ENCODE measurements around the gene PUS10. TPM values are rescaled to one million over a fixed set of nuclear protein-coding genes. Genes with fewer than 3 reads are reported as not detected.

Gene PUS10
- total RNA-seq, 1 donor from 2014 or later = 8.5 TPM

DNA sequence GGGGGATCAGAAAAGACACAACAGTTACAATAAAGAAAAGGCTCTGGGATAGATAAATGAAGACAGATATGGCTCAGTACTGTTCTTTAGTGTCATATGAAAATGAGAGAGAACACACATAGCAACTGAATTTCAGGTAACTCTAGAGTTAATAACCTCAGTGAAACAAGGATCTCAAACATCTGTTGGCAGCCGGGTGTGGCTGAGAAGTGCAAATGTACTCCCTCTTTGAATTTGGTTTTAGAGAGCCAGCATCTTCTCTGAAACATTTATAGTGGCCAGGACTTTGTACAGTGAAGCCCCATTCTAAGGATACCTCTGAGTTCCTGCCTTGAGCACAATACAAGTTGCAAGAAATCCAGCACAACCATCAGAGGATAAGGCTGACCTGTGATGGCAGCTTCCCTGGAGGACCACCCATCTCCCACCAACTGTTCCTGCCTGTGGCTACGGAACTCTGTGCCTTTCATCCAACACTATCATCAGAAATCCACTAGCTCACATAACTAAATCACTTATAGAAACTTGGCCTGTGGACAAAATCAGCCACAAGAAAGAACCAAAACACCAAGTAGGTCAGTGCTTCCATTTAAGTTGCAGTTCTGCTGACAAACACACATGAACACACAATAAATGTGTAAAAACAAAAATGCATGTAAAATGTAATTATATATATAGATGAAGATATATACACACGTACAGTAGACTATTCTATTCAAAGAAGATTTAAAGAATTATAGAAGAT is 37.8 kb downstream of the PUS10 start:
- H3K9me3 ChIP-seq = no peaks in the 10 kb centered on the region
- no peaks in the 10 kb centered on the region for H3K27me3 ChIP-seq (ENCODE audit: low read depth)
- H3K4me3 ChIP-seq = no peak overlapping the region
- intact Hi-C loops (cut with DNase I) = no loop called here
- TF ChIP-seq, protein P1, sequence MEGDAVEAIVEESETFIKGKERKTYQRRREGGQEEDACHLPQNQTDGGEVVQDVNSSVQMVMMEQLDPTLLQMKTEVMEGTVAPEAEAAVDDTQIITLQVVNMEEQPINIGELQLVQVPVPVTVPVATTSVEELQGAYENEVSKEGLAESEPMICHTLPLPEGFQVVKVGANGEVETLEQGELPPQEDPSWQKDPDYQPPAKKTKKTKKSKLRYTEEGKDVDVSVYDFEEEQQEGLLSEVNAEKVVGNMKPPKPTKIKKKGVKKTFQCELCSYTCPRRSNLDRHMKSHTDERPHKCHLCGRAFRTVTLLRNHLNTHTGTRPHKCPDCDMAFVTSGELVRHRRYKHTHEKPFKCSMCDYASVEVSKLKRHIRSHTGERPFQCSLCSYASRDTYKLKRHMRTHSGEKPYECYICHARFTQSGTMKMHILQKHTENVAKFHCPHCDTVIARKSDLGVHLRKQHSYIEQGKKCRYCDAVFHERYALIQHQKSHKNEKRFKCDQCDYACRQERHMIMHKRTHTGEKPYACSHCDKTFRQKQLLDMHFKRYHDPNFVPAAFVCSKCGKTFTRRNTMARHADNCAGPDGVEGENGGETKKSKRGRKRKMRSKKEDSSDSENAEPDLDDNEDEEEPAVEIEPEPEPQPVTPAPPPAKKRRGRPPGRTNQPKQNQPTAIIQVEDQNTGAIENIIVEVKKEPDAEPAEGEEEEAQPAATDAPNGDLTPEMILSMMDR (IDR thresholded peaks at IDR 0.05) = no peak
- H3K4me1 ChIP-seq = no peaks in the 10 kb centered on the region
- no peak for DNase-seq
- H3K36me3 ChIP-seq = no peaks in the 10 kb centered on the region
- ATAC-seq = no peak
- H3K27ac ChIP-seq = no peak overlapping the region

DNA sequence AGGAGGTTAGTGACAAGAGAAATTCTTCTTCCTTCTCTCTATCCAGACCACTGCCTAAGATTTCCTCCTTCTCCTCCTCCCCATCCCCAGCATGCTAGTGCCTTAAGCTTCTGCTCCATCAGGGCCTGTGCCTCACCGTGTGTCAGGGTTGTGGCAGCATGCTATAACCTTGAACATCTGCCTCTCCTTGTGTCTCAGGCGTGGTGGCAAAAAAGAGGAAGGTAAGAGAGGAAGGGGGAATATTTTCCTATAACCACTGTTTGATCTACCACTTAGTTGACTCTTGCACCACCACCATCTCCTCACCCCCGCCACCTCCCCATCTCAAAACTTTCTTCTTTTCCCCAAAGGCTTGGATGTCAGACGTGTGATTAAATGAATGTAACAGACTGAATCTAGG is 38.8 kb downstream of the PUS10 start:
- intact Hi-C loops (cut with DNase I) = no loop called here
- Histone ChIP-seq H3K4me1 (no peaks in the 10 kb centered on the region), H3K36me3 (no peaks in the 10 kb centered on the region), H3K27ac (no peak overlapping the region), H3K9me3 (no peaks in the 10 kb centered on the region), H3K27me3 (ENCODE audit: low read depth) (no peaks in the 10 kb centered on the region), H3K4me3 (no peak overlapping the region)
- DNase-seq (no peak), ATAC-seq (no peak)
- TF ChIP-seq, protein P1 (IDR thresholded peaks at IDR 0.05) = no peak

DNA sequence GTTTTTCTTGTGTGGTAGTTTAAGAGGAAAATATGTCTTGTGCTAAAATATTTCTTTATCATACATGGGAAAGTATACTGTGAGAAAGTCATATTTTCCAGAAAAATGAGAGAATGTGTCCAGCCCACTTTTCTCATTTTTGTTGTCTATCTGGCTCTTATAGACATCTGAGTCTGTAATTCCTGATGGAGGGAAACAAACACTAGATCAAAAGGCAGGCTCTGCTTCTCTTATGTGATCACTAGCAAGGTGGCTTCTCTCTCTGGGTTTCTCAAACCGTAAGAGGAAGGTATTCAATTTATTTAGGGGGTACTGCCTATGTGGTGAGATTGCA is 40.5 kb downstream of the PUS10 start:
- Histone ChIP-seq H3K4me1 (no peaks in the 10 kb centered on the region), H3K4me3 (no peak overlapping the region), H3K36me3 (no peaks in the 10 kb centered on the region), H3K27ac (no peak overlapping the region), H3K9me3 (no peaks in the 10 kb centered on the region), H3K27me3 (ENCODE audit: low read depth) (no peaks in the 10 kb centered on the region)
- DNase-seq (no peak), ATAC-seq (no peak)
- intact Hi-C loops (cut with DNase I) = no loop called here
- TF ChIP-seq, protein P1 (IDR thresholded peaks at IDR 0.05) = no peak

DNA sequence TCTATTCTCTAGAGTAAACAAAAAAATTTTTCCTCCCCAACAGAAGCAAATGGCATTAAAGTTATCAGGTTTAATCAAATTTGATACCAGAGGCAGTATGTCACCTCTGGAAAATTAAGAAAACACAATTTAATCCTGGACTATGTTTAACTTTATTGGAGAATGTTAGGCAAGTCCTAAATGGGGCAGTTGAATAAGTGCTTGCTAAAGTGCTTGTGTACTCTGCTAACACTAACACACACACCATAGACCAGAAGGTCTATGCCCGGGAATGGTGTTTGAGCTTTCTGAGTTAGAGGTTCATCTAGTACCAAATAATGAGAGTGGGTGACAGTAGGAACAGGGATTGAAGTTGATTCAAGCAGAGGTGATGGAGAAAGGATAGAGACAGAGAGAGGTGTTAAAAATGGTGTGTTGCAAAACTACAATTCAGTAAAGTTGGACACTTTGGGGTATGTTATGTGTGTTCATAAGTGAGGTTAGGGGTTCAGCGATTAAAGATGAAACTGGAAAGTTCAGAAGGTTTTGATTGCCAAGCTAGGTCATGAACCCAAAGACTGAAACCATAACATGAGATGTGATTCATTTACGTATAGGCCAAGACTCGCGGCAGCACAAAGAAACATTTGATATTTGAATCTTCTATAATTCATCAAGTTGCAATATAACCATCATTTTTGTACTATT is 41.0 kb downstream of the PUS10 start:
- Histone ChIP-seq H3K36me3 (no peaks in the 10 kb centered on the region), H3K27ac (no peak overlapping the region), H3K27me3 (ENCODE audit: low read depth) (no peaks in the 10 kb centered on the region), H3K4me3 (no peak overlapping the region), H3K4me1 (no peaks in the 10 kb centered on the region), H3K9me3 (no peaks in the 10 kb centered on the region)
- TF ChIP-seq, protein P1 (IDR thresholded peaks at IDR 0.05) = no peak
- ATAC-seq = peak; percentile 50 to 54
- no peak for DNase-seq
- intact Hi-C loops (cut with DNase I) = no loop called here

DNA sequence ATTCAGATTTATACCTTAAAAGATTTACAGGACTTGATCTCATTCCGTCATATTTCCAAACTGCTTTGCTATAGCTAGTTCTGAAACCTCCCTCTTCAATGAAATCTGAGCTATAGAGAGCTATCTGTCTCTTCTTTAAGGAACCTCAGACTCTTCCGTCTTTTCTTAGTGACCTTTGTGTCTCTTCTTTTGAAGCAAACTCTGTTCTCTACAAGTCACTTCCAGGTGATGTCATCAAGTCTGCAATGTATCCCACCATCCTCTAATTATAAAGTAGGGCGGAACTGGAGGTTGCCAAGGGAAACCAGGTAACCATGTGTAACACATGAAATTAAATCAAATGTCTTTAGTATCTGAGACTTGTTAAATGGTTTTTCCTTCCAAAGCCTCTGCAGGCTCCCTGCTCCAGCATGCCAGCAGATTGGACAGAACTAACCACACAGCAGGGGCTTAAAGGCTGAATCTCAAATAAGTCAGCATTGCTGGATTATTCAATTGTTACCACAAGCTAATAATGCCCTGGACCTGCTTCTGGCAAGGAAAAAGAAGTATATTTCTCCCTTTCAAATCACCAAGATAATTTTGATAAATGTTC is 41.7 kb downstream of the PUS10 start:
- intact Hi-C loops (cut with DNase I) = no loop called here
- H3K9me3 ChIP-seq = no peaks in the 10 kb centered on the region
- DNase-seq = no peak
- no peaks in the 10 kb centered on the region for H3K27me3 ChIP-seq (ENCODE audit: low read depth)
- TF ChIP-seq, protein P1 (IDR thresholded peaks at IDR 0.05) = no peak
- peak in 1 of 2 donors; percentile 35 for ATAC-seq
- H3K27ac ChIP-seq = no peak overlapping the region
- no peaks in the 10 kb centered on the region for H3K36me3 ChIP-seq
- no peaks in the 10 kb centered on the region for H3K4me1 ChIP-seq
- H3K4me3 ChIP-seq = no peak overlapping the region

All from lower lobe of right lung (tissue), 2 donors.